Omental fat pad (tissue), 4 donors: Measurements from ENCODE around the gene SLC19A1. TPM values are rescaled to one million over a fixed set of nuclear protein-coding genes. Genes with fewer than 3 reads are reported as not detected.

ENCODE experiments used
- ATAC-seq: fragments of 150-250 bp; one replicate; pipeline ENCODE4 v1.9.1; 2016; ENCODE audit warnings: mild to moderate bottlenecking, moderate library complexity; ENCODE audit not compliant: low FRiP score
- DNase-seq: peaks from one replicate; pipeline ENCODE4 v3.0.0-alpha.2; 2019; ENCODE audit warnings: low spot score
- total RNA-seq, 4 donors: library from RNA; depleted of rRNA; stranded (reverse); fragments of >200 nt; gene quantifications; one replicate each; pipeline ENCODE4 v1.1.0, GENCODE V29; 2016
- TF ChIP-seq, protein P1 (sequence below), 3 donors: fragments of 450-650 bp; IDR thresholded peaks; one replicate each; pipeline ENCODE4 v1.5.1; 2016 to 2017; ENCODE audit warnings: antibody characterized with exemption in 3 of 3, mild to moderate bottlenecking in 3 of 3, moderate library complexity in 2 of 3

The SLC19A1 gene
- total RNA-seq, 4 donors from 2014 or later, result 5.8 to 18.6 (median 14.6) TPM

DNA sequence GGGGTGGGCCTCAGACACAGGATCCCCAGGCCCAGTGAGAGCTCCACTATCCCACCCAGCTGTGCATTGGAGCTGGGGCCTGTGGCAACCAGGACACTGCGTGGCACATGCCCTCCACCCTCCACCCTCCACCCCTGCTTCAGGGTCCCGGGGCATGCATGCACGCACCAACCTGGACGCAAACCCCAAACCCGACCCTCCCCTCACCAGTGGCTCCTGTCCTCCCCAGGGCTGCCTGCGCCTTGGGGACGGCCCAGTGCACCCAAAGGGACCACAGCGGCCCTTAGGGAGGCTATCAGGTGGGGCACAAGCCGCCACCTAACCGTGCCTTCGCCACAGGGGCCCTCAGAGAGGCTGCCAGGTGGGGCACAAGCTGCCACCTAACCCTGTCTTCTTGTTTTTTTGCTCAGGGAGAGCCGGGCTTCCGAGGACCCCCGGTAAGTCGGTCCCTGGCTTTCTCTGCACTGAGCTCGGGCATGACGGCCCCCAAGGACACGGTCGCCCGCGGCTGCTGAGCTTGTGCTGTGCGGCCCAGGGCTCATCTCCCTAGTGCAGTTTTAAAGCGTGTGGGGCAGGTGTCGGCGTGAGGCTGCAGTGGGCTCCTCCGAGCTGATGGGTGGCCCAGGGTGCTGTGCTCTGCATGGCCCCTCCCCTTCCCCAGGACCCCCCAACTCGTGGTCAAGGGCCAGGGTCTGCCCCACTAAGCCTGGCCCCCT, 47.9 kb downstream of the SLC19A1 start:
- TF ChIP-seq, protein P1, sequence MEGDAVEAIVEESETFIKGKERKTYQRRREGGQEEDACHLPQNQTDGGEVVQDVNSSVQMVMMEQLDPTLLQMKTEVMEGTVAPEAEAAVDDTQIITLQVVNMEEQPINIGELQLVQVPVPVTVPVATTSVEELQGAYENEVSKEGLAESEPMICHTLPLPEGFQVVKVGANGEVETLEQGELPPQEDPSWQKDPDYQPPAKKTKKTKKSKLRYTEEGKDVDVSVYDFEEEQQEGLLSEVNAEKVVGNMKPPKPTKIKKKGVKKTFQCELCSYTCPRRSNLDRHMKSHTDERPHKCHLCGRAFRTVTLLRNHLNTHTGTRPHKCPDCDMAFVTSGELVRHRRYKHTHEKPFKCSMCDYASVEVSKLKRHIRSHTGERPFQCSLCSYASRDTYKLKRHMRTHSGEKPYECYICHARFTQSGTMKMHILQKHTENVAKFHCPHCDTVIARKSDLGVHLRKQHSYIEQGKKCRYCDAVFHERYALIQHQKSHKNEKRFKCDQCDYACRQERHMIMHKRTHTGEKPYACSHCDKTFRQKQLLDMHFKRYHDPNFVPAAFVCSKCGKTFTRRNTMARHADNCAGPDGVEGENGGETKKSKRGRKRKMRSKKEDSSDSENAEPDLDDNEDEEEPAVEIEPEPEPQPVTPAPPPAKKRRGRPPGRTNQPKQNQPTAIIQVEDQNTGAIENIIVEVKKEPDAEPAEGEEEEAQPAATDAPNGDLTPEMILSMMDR (IDR thresholded peaks at IDR 0.05), result no peak
- no peak for ATAC-seq
- DNase-seq, result no peak

DNA sequence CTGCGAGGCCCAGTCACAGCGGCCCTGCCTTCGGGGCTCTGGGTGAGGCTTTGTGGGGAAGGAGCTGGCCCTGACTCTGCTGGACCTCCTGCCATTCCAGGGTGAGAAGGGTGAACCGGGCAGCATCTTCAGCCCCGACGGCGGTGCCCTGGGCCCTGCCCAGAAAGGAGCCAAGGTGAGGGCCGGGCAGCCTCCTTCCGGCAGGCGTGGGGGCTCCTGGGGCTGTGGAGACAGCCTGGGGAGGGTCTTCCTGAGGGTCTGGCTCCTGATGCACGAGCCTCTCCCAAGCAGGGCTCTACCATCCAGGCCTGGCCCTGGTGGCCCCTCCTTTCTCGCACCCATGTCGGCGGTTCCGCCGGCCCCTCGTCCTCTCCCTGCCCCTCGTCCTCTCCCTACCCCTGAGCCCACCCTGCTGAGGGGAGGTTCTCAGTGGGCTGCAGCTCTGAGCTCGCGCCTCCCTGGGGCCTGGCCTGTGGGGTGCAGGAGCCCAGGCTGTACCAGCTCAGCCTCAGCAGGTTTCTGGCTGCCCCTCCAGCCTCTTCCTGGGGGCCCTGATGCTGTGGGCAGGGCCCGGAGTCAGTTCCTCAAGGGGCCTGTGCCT, 48.7 kb downstream of the SLC19A1 start:
- DNase-seq (no peak), ATAC-seq (no peak)
- TF ChIP-seq, protein P1 (IDR thresholded peaks at IDR 0.05), result no peak

DNA sequence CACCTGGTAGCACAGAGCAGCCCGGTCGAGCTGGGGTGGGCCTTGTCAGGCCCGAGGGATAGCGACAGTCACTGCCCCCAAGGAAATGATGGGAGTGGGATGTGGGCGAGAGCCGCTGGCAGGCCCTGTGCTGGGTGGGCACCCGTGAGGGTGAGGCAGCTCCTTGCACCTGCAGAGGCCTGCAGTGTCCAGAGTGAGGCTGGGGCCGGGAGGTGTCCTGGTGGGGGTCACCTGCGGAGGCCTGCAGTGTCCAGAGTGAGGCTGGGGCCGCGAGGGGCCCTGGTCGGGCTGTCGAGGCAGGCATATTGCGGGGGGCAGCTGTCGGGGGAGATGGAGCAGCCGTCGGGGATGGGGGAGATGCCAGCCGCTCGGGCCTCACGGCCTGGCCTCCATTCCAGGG, 49.5 kb downstream of the SLC19A1 start:
- DNase-seq (no peak), ATAC-seq (no peak)
- TF ChIP-seq, protein P1 (IDR thresholded peaks at IDR 0.05), result no peak

DNA sequence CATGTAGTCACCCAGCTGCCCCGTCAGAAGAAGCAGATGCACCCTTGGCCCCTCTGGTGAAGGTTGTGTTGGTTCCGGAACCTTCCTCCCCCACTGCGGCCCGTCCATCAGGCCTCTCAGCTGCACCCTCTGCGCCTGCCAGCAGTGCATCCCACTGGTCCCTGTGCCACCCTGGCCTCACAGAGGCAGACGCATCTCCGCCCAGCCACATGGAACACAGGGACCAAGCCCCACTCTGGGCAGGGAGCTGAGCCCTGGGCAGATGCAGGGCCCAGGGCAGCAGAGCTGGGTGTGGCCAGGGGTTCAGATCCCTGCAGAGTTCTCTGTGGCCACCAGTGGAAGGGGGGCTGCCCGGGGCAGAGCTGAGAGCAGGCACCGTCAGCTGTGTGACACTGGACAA, 50.6 kb downstream of the SLC19A1 start:
- DNase-seq (no peak), ATAC-seq (no peak)
- TF ChIP-seq, protein P1 (IDR thresholded peaks at IDR 0.05), result no peak

DNA sequence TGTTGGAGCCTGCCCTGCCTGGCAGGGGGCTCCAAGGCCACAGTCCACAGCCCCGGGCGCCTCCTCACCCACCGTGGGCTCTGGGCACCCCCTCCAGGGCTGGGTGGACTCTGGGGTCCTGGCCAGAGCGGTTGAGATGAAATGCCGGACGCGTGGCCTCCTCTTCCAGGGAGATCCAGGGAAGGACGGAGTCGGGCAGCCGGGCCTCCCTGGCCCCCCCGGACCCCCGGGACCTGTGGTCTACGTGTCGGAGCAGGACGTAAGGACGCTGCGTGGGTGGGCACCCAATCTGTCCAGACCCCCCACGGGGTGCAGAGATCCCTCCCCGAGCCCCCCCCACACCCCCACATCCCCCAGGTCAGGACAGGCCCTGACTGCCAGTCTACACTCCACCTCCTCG, 51.2 kb downstream of the SLC19A1 start:
- no peak for ATAC-seq
- DNase-seq, result no peak
- TF ChIP-seq, protein P1 (IDR thresholded peaks at IDR 0.05), result no peak

DNA sequence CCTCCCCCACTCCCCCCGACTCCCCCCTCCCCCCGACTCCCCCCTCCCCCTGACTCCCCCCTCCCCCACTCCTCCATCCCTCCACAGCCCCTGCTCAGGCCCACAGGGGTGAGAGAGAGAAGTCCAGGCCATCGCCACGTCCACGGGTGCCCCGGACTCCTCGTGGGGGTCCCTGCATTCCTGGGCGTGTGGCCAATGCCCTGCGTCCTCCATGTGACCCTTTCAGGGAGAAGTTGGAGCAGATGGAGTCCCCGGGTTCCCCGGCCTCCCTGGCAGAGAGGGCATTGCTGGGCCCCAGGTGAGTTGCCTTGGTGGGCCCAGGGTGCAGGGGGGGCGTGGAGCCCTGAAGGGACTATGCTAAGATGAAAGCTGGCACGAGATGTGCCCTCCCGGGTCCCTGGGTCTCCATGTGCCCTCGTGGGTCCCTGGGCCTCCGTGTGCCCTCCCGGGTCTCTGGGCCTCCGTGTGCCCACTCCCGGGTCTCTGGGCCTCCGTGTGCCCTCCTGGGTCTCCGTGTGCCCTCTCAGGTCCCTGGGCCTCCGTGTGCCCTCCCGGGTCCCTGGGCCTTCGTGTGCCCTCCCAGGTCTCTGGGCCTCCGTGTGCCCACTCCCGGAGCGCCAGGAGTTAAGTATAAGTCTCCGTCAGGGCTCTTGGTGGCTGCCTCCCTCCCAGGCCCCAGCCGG, 52.0 kb downstream of the SLC19A1 start:
- no peak for ATAC-seq
- TF ChIP-seq, protein P1 (IDR thresholded peaks at IDR 0.05), result no peak
- no peak for DNase-seq

DNA sequence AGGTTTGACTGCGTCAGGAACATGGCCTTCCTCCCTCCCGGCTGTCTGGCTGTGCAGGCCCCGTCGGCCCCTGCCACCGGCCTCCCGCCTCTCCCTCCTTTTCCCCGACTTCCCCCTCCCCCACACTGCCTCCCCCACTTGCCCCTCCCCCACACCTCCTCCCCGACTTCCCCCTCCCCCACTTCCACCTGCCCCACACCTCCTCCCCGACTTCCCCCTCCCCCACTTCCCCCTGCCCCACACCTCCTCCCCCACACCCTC, 52.6 kb downstream of the SLC19A1 start:
- no peak for DNase-seq
- no peak for ATAC-seq
- TF ChIP-seq, protein P1 (IDR thresholded peaks at IDR 0.05), result no peak
